Activated CD4-positive, alpha-beta T cell treated with anti-CD3 and anti-CD28 coated beads, Interleukin-2, amount 10 ng/mL, durations not matched to agents 24 days and 14 days (primary cell): ENCODE results near the gene PSAP. TPM values are rescaled to one million over a fixed set of nuclear protein-coding genes. Genes with fewer than 3 reads are reported as not detected.
A peak's percentile ranks its signal among the peaks of the same experiment; 100 is the strongest.

Source experiments
- DNase-seq: peaks from one replicate; pipeline ENCODE4 v3.0.0; 2022
- H3K27ac Mint-ChIP-seq: one replicate; pipeline ENCODE4 v1.8.0; 2022; ENCODE audit warnings: mild to moderate bottlenecking, mixed read lengths
- H3K27me3 Mint-ChIP-seq: one replicate; pipeline ENCODE4 v1.8.0; 2022; ENCODE audit warnings: mixed read lengths
- H3K36me3 Mint-ChIP-seq: one replicate; pipeline ENCODE4 v1.8.0; 2022; ENCODE audit warnings: low read depth, mild to moderate bottlenecking, mixed read lengths
- H3K4me1 Mint-ChIP-seq: one replicate; pipeline ENCODE4 v1.8.0; 2021; ENCODE audit warnings: mixed read lengths
- H3K4me3 Mint-ChIP-seq: one replicate; pipeline ENCODE4 v1.8.0; 2022; ENCODE audit warnings: mild to moderate bottlenecking, moderate library complexity, mixed read lengths
- H3K9me3 Mint-ChIP-seq: one replicate; pipeline ENCODE4 v1.8.0; 2021; ENCODE audit warnings: mixed read lengths
- intact Hi-C: fragments of 100-400 bp; cut with micrococcal nuclease; formaldehyde crosslinking; loops from one replicate; pipeline ENCODE4 v1.15.1; 2023
- total RNA-seq: library from RNA; stranded (reverse); gene quantifications from 2 replicates; pipeline ENCODE4 v1.2.3, GENCODE V29; 2022

Gene PSAP
- total RNA-seq, 1 donor from 2014 or later, result 97.9 TPM

DNA sequence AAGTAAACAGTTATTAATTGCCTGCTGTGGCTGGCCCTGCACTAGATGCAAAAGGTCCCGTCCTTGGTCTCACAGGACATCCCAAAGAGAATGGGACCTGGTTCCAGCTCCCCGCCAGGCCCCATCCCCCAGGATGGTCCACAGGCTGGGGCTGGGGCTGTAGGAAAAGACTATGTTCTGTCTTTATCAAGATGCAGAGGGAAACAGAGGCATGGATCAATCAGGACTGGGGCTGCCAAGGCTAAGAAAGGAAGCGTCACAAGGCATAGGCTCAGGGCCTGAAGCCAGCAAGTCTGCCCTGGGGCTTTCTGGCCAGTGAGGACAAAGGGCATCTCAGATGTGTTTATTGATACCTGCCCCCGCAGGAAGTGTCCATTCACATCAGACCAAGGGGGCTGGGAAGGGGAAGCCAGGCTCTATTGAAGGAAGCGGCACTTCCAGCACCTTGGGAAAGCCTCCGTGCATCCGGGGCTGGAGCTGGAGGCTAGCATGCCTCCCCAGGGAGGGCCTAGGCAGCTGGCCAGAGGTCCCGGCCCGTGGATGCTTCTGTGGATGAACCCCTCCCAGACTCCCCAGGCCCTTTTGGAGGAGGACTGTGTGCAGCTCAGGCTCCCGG lies 83.5 kb downstream of the PSAP start:
- Mint-ChIP-seq H3K4me3 (peak overlapping the region; percentile 78), H3K36me3 (peaks cover 65% of the 10 kb centered on the region), H3K27ac (peak overlapping the region; percentile 91), H3K4me1 (peaks cover 75% of the 10 kb centered on the region), H3K9me3 (no peaks in the 10 kb centered on the region), H3K27me3 (no peaks in the 10 kb centered on the region)
- intact Hi-C loops, result no loop called here
- DNase-seq, result no peak

DNA sequence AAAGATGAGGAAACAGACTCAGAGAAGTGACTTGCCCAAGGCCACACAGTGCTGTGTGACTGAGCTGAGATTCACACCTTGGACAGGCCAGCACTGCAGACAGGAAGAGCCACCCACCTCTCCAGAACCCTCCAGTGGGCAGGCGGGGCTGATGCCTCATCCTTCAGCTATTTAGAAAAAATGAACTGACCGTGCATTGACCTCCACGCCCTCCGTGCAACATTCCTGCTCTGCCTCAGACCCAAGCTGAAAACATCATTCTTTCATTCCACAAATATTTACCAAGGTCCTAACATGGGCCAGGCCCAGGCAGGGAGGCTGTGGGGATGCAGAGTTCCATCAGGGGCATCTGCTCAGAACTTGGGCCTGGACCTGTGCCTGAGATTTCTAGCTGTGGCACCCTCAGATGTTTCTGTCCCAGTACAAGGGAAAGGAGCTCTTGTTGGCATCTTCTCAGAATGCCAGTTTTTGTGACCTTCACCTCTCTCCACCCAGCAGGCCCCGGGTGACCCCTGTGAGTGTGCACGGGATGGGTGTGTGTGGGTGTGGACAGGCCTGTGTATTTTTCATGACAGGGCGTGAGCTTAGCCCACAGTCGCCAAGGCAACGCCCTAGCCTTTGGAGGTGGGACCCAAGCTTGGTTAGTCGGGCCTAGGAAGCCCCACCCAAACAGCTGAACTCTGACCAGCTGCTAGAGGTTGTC lies 84.2 kb downstream of the PSAP start:
- peaks cover 73% of the 10 kb centered on the region for H3K4me1 Mint-ChIP-seq
- H3K9me3 Mint-ChIP-seq, result no peaks in the 10 kb centered on the region
- no peaks in the 10 kb centered on the region for H3K27me3 Mint-ChIP-seq
- peak; percentile 74 for DNase-seq
- peaks cover 66% of the 10 kb centered on the region for H3K36me3 Mint-ChIP-seq
- intact Hi-C loops, result no loop called here
- H3K27ac Mint-ChIP-seq, result peak overlapping the region; percentile 91
- H3K4me3 Mint-ChIP-seq, result peak overlapping the region; percentile 69

Other genes with a start within 250 kb of the PSAP start
- 0.26 and 0.33 TPM in 2 replicates for gene C10orf105, start 131.5 kb downstream of the PSAP start, total RNA-seq
- gene VSIR, start 77.7 kb downstream of the PSAP start, total RNA-seq, result 125 and 131 TPM in 2 replicates
- gene CHST3, start 113.1 kb upstream of the PSAP start, total RNA-seq, result 0.36 and 0.63 TPM in 2 replicates
- 104 and 106 TPM in 2 replicates for gene SPOCK2, start 237.3 kb upstream of the PSAP start, total RNA-seq